Smooth muscle cell (in vitro differentiated cells): ENCODE measurements around the gene ATP6V0E2. TPM values are rescaled to one million over a fixed set of nuclear protein-coding genes. Genes with fewer than 3 reads are reported as not detected.

Source experiments
- DNase-seq: peaks from one replicate; lab custom pipeline; 2025; ENCODE audit not compliant: unreplicated experiment; lab: John Stamatoyannopoulos, UW
- H2AFZ ChIP-seq: fragments of 200-600 bp; sonication (generic); 2 replicates; pipeline ENCODE4 v1.6.0; 2016; ENCODE audit warnings: antibody characterized with exemption, low read depth, mild to moderate bottlenecking
- H3F3A ChIP-seq: fragments of 200-600 bp; sonication (generic); 2 replicates; pipeline ENCODE4 v1.6.0; 2017; ENCODE audit warnings: antibody characterized with exemption, low read depth
- H3K27ac ChIP-seq: fragments of 200-600 bp; sonication (generic); 2 replicates; pipeline ENCODE4 v1.5.1; 2016; ENCODE audit warnings: low read depth, mild to moderate bottlenecking
- H3K27me3 ChIP-seq: fragments of 200-600 bp; sonication (generic); 2 replicates; pipeline ENCODE4 v1.6.1; 2016; ENCODE audit warnings: low read depth, mild to moderate bottlenecking
- H3K36me3 ChIP-seq: fragments of 200-600 bp; sonication (generic); 2 replicates; pipeline ENCODE4 v1.5.1; 2016; ENCODE audit warnings: low read depth
- H3K4me1 ChIP-seq: fragments of 200-600 bp; sonication (generic); 2 replicates; pipeline ENCODE4 v1.5.1; 2016; ENCODE audit warnings: low read depth
- H3K4me2 ChIP-seq: fragments of 200-600 bp; sonication (generic); 2 replicates; pipeline ENCODE4 v1.6.0; 2016; ENCODE audit warnings: mild to moderate bottlenecking
- H3K4me3 ChIP-seq: fragments of 200-600 bp; sonication (generic); 2 replicates; pipeline ENCODE4 v1.5.1; 2016; ENCODE audit warnings: mild to moderate bottlenecking
- H3K79me2 ChIP-seq: fragments of 200-600 bp; sonication (generic); 2 replicates; pipeline ENCODE4 v1.6.0; 2016; ENCODE audit warnings: low read depth, mild to moderate bottlenecking
- H3K9ac ChIP-seq: fragments of 200-600 bp; sonication (generic); 2 replicates; pipeline ENCODE4 v1.6.0; 2016; ENCODE audit warnings: low read depth
- H3K9me3 ChIP-seq: fragments of 200-600 bp; sonication (generic); replicated peaks from 2 replicates; pipeline ENCODE4 v1.5.1; 2016; ENCODE audit warnings: low read depth
- H4K20me1 ChIP-seq: fragments of 200-600 bp; sonication (generic); 2 replicates; pipeline ENCODE4 v1.6.0; 2016; ENCODE audit warnings: low read depth
- WGBS: methylation state at CpG from one replicate; pipeline ENCODE4 v1.1.7; 2016; ENCODE audit warnings: low lambda C conversion rate; 5-methylcytosine and 5-hydroxymethylcytosine counted together
- polyA plus RNA-seq: library from polyadenylated mRNA; unstranded; fragments of >200 nt; fragmentation: Nextera tagmentation; extraction: Ambion mirVana; gene quantifications from 2 replicates; pipeline ENCODE4 v1.2.1, GENCODE V29; 2016
- total RNA-seq: library from RNA; depleted of rRNA; stranded (reverse); fragments of >200 nt; gene quantifications from 2 replicates; pipeline ENCODE4 v1.2.3, GENCODE V29; 2014
- TF ChIP-seq, protein P1 (sequence below): fragments of 200-600 bp; sonication (generic); IDR thresholded peaks from 2 replicates; pipeline ENCODE4 v1.5.1; 2017; ENCODE audit warnings: borderline replicate concordance, mild to moderate bottlenecking, antibody characterized with exemption; ENCODE audit not compliant: insufficient read depth, poor library complexity, severe bottlenecking

Gene ATP6V0E2
- total and polyA plus RNA-seq, 2 experiments from 2014 or later, result 4.6 TPM

DNA sequence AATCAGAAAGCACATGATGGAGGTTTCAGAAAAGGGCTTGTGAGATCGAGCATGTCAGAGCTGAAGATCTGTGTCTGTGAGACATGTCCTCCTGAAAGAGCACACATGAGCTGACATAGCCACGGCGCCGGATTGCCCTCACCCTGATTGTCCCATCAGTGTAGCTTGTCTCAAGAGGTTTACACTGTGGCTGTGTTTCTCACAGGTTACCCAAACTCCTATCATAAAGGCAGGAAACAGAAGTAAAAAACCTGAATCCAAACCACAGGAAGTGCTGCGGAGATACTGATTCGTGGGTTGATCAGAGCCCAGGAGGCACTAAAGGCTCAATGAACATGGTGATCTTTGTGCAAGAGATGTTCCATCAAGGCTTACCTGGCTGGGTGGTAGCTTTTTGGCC lies 3.9 kb upstream of the ATP6V0E2 start:
- TF ChIP-seq, protein P1, sequence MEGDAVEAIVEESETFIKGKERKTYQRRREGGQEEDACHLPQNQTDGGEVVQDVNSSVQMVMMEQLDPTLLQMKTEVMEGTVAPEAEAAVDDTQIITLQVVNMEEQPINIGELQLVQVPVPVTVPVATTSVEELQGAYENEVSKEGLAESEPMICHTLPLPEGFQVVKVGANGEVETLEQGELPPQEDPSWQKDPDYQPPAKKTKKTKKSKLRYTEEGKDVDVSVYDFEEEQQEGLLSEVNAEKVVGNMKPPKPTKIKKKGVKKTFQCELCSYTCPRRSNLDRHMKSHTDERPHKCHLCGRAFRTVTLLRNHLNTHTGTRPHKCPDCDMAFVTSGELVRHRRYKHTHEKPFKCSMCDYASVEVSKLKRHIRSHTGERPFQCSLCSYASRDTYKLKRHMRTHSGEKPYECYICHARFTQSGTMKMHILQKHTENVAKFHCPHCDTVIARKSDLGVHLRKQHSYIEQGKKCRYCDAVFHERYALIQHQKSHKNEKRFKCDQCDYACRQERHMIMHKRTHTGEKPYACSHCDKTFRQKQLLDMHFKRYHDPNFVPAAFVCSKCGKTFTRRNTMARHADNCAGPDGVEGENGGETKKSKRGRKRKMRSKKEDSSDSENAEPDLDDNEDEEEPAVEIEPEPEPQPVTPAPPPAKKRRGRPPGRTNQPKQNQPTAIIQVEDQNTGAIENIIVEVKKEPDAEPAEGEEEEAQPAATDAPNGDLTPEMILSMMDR, result no peak

GRCh38 chr7:149870274-149870673 lies 3.5 kb upstream of the ATP6V0E2 start:
- 94% methylated on average over 3 of the region's 3 CpGs for WGBS
- DNase-seq, result no peak
- Histone ChIP-seq H3K9ac (no peak overlapping the region), H3K27ac (no peak overlapping the region), H3K4me3 (no peak overlapping the region), H3K79me2 (no peaks in the 10 kb centered on the region), H4K20me1 (no peaks in the 10 kb centered on the region), H3K4me2 (no peak overlapping the region), H3K36me3 (no peaks in the 10 kb centered on the region), H3K27me3 (peaks cover 8% of the 10 kb centered on the region), H3F3A (no peaks in the 10 kb centered on the region), H3K9me3 (no peaks in the 10 kb centered on the region), H2AFZ (no peak overlapping the region), H3K4me1 (peaks cover 5% of the 10 kb centered on the region)
- TF ChIP-seq, protein P1, result no peak

More for the DNA sequence above, 3.9 kb upstream of the ATP6V0E2 start:
- Histone ChIP-seq H3K4me1 (peaks cover 5% of the 10 kb centered on the region), H3K27ac (no peak overlapping the region), H3K36me3 (no peaks in the 10 kb centered on the region), H4K20me1 (no peaks in the 10 kb centered on the region), H3K9ac (no peak overlapping the region), H3K9me3 (no peaks in the 10 kb centered on the region), H2AFZ (no peak overlapping the region), H3F3A (no peaks in the 10 kb centered on the region), H3K79me2 (no peaks in the 10 kb centered on the region), H3K4me2 (no peak overlapping the region), H3K27me3 (peaks cover 5% of the 10 kb centered on the region), H3K4me3 (no peak overlapping the region)
- WGBS, result 76% methylated on average over 6 of the region's 6 CpGs
- no peak for DNase-seq

DNA sequence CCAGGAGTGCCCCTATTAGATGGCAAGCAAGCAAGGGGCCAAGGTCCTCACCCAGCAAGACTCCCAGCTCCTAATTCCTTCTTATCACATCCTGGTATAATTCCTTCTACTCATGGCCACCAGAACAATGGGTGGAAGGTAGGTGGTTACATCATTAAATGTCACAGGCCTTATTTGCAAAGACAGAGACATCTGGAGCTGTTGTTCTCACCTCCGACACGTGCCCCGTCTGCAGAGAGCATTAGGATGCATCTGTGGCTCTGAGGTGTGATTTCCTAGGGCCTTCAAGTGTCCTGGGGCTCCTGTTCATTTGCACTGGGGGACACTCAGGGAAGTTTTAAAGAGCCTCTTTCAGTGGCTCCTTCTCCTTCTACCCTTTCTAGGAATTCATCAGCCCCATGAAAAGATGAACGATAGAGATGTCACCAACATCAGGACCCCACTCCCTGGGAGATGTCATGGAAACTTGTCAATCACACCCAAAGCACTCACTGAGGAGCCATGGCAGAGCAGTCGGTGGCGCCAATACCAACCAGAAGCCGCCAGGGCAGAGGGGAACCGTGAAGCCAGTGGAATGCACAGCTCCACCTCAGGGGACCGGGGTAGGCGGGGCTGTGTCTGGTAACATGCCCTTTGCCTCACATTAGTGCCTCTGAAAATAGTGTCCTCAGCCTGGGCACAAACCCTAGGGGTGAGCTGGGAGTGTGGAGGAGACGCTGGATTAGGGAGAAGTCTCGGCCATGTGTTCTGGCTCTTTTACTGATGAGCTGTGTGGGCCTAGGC lies 2.9 kb upstream of the ATP6V0E2 start:
- Histone ChIP-seq H3K79me2 (no peaks in the 10 kb centered on the region), H3K27ac (no peak overlapping the region), H3K4me1 (peaks cover 5% of the 10 kb centered on the region), H2AFZ (no peak overlapping the region), H3K27me3 (peaks cover 8% of the 10 kb centered on the region), H3K4me2 (no peak overlapping the region), H3K4me3 (no peak overlapping the region), H3K9me3 (no peaks in the 10 kb centered on the region), H4K20me1 (no peaks in the 10 kb centered on the region), H3F3A (no peaks in the 10 kb centered on the region), H3K36me3 (no peaks in the 10 kb centered on the region), H3K9ac (no peak overlapping the region)
- DNase-seq, result no peak
- TF ChIP-seq, protein P1, result no peak
- 91% methylated on average over 12 of the region's 12 CpGs for WGBS

GRCh38 chr7:149871576-149871975 lies 2.2 kb upstream of the ATP6V0E2 start:
- Histone ChIP-seq H3K79me2 (no peaks in the 10 kb centered on the region), H3K9ac (no peak overlapping the region), H4K20me1 (no peaks in the 10 kb centered on the region), H3K4me1 (peaks cover 5% of the 10 kb centered on the region), H3F3A (no peaks in the 10 kb centered on the region), H3K36me3 (no peaks in the 10 kb centered on the region), H3K9me3 (no peaks in the 10 kb centered on the region), H3K27ac (no peak overlapping the region), H3K4me3 (no peak overlapping the region), H3K4me2 (no peak overlapping the region), H3K27me3 (peaks cover 8% of the 10 kb centered on the region), H2AFZ (no peak overlapping the region)
- 92% methylated on average over 1 of the region's 1 CpG for WGBS
- DNase-seq, result no peak
- TF ChIP-seq, protein P1, result no peak
